ENCODE data around the gene KRTAP12-4. TPM values are rescaled to one million over a fixed set of nuclear protein-coding genes. Genes with fewer than 3 reads are reported as not detected.
"Not testable (repeated sequence)": the region's sequence is repeated elsewhere in the genome, so short reads cannot be mapped to it uniquely, and the experiment has no call there.

Gene KRTAP12-4
- polyA plus RNA-seq, 3 donors: not detected

DNA sequence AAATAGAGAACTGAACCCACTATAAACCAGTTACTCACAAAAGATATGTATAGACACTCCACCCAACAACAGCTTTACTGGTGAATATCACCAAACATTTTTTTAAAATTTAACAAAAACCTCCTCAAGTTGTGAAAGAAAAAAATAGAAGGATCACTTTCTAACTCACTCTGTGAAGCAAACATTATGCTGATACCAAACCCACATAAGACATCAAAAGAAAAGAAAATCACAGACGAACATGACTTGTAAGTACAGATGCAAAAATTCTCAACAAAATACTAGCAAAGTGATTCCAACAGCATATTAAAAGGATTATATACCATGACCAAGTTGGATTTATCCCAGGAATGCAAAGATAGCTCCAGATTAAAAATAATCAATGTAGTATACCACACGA lies 37.2 kb upstream of the KRTAP12-4 start:
- no peak for DNase-seq (ENCODE audit: extremely low read depth in 1 of 11, low read depth in 9 of 11, low spot score in 4 of 11)

DNA sequence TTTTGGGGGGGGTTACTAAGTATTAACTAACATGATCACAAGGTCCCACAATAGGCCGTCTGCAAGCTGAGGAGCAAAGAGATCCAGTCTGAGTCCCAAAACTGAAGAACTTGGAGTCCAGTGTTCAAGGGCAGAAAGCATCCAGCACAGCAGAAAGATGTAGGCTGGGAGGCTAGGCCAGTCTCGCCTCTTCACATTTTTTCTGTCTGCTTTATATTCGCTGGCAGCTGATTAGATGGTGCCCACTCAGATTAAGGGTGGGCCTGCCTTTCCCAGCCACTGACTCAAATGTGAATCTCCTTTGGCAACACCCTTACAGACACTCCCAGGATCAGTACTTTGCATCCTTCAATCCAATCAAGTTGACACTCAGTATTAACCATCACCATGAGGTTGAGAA lies 35.3 kb upstream of the KRTAP12-4 start:
- DNase-seq (ENCODE audit: extremely low read depth in 1 of 11, low read depth in 9 of 11, low spot score in 4 of 11): not testable (repeated sequence)

DNA sequence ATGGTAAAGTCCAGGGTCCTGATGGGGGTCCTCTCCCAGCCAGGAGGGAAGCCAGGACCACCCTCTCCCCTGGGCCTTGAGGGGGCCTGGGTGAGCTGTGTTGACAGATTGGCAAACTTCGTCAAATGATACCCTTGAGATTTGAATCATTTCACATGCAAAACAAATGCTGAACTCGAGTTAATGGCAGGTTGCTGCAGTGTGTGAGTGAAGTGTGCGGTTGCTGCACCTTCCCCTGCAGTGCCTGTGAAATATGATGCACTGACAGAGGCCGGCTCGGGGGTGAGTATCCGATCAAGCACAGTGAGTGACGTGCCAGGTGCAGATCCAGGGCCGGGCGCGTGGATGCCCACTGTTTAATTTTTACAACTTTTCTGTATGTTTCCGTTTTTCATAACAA lies 33.2 kb upstream of the KRTAP12-4 start:
- DNase-seq (ENCODE audit: extremely low read depth in 1 of 11, low read depth in 9 of 11, low spot score in 4 of 11): no peak

DNA sequence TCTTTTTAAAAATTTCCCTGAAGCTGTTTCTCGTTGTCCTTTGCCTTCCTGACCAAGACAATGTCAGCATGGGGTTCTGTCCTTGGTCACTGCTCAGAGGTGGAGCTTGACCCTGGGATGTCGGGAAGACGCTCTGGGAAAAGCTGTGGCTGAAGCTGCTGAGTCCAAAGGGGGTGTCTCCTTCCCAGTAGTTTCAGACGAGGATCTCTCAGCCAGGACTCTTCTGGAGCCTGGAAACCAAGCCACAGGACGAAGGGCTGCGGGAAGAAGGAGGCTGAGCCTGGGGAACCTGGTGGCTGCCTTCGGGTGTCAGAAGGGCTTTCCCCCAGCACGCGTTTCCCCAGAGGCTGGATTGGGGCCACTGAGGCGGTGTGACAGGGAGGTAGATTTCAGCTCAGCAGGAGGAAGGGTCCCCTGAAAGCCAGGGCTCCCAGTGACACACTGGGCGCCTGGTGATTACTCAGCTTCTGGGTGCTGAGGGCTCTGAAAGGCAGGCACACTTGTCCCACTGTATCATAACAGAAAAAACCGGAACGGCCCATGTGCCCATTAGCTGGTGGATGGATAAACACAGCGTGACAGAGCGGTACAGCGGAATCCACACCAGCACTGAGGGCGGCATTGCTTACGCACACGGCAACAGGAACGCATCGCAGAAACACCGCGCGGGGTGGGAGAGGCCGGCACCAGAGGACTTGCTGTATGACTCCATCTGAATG lies 32.5 kb upstream of the KRTAP12-4 start:
- no peak for DNase-seq (ENCODE audit: extremely low read depth in 1 of 11, low read depth in 9 of 11, low spot score in 4 of 11)

DNA sequence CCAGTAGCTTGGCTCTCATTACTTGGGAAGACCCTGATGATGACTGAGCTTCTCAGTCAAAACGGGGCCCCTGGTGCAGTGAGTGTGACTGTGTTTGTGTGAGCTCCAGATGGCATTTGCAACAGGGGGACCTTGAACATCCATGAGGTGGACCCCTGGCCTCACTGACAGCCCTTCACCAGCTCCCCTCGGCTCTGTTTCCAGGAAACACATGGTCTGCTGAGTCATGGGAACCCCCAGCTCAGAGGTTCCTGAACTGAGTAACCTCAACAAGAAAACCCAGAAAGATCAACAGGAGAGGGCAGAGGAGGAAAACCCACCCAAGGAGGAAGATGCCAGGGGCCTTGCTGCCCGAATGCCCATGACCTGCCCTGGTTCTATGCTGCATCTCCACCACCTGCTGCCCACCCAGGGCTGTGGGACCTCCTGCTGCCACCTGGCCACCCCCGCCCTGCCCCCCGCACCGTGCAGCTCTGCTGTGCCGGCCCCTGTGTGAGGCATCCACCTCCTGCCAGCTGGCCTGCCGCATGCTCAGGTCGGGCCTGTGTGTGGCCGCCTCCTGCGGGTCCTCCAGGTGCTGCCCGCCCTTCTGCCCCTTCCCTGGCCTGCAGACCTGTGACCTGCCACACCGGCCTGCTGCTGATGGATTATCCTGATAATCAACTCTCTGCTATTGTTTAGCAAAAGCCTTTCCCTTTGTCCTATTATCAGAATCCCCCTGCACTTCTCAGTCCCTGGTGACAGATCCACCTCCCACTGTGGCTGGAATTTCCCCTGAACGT lies 31.7 kb upstream of the KRTAP12-4 start:
- DNase-seq (ENCODE audit: extremely low read depth in 1 of 11, low read depth in 9 of 11, low spot score in 4 of 11): no peak

DNA sequence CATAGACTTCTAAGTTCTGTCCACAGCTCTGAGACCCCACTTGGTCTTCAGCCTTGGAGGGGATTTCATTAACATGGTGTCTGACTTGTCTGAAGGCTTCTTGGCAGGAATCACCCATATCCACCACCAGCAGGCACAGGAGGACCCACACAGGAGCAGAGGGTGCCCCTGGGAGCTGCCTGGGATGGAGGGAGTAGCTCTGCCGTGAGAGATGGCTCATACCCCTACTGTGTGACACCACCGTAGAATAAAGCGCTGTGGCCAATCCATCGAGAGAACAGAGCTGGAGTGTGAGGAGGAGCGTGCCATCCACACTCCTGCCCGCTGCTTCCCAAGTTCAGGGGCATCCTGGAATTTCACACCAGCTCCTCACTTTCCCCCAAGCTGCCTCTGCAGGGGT lies 30.6 kb upstream of the KRTAP12-4 start:
- DNase-seq (ENCODE audit: extremely low read depth in 1 of 11, low read depth in 9 of 11, low spot score in 4 of 11): not testable (repeated sequence)

DNA sequence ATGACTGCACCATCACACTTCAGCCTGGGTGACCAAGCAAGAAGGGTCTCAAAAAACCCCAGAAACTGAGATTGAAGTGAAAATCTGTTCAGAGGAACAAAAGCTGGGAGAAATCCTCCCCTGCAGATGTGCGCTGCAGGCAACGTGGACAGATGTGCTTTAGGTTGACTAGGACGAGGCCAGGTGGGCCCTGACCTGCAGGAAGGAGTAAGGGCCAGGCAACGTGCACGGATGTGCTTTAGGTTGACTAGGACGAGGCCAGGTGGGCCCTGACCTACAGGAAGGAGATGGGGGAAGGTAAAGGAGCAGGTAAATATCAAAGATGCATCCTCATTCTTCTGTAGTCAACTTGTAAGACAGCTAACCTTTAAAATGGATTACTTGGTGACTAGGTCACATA lies 30.0 kb upstream of the KRTAP12-4 start:
- DNase-seq (ENCODE audit: extremely low read depth in 1 of 11, low read depth in 9 of 11, low spot score in 4 of 11): no peak

DNA sequence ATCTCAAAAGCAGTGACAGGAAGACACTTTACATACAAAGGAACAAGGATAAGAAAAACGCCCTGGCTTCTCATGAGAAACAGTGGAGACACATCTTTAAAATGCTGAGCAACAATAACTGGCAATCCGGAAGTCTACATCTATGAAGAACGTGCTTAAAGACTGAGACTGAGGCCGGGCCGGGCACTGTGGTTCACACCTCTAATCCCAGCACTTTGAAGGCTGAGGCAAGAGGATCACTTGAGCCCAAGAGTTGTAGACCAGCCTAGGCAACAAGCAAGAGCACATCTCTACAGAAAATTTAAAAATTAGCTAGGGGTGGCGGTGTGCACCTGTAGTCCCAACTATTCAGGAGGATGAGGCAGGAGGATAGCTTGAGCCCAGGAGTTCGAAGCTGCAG lies 29.6 kb upstream of the KRTAP12-4 start:
- DNase-seq (ENCODE audit: extremely low read depth in 1 of 11, low read depth in 9 of 11, low spot score in 4 of 11): no peak

DNA sequence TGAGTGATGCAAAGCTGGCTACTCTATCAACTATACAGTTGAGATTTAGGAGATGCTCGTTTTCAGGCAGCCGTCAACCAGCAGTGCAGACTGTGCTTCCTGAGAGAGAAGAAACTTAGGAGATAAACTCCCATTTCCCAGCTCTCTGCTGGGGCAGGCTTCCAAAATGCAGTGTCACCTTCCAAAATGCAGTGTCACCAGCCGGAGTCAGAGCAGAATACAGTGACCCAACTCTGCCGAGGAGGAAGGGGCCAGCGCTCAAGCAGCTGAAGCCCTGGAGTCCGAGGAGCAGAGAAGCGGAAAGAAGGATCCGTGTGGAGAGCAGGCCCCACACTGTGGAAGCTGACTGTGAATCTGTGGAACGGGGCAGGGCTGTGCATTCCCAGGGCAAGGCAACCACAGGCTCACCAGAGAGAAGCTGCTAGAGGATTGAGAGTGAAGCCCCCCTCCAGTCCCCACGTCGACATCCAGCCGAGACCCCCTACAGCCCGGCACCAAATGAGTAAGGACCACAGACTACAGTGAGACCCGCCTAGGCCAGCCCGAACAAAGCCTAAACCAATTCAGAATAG lies 28.2 kb upstream of the KRTAP12-4 start:
- DNase-seq (ENCODE audit: extremely low read depth in 1 of 11, low read depth in 9 of 11, low spot score in 4 of 11): no peak

DNA sequence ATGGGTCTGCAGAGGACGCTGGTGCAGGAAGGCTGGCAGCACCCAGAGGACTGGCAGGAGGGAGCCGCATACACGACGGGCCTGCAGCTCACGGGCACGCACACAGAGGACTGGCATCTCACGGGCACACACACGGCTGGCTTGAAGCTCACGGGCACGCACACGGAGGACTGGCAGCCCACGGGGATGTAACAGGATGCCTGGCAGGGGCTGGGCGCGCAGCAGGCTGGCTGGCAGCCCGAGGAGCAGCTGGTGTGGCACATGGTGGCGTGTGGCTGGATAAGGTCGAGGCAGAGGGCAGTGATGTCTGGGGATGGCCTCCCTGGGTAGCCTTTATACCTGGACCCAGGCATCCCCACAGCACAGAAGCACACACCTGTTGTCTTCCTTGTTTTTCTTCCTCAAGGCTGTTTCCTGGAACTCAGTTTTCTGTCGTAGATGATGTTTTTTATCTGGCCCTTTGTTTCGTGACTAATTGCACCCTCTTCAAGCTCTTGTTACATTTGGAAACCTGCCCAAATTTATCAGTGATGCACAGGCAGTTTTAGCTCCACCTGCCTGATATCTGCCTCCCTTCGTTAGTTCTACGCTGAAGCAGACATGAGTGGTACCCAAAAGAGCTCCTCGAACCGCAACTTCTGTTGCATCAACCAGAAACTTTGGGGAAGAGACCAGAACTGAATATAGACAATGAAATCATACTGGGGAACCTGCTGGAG lies 27.6 kb upstream of the KRTAP12-4 start, which contains the start of gene KRTAP12-1:
Gene KRTAP12-1, minus strand, starts transcription at position 303 of the 719 bp plus-strand sequence. Its CDS starts 40 bp downstream, at position 263.
- no peak for DNase-seq (ENCODE audit: extremely low read depth in 1 of 11, low read depth in 9 of 11, low spot score in 4 of 11)

DNA sequence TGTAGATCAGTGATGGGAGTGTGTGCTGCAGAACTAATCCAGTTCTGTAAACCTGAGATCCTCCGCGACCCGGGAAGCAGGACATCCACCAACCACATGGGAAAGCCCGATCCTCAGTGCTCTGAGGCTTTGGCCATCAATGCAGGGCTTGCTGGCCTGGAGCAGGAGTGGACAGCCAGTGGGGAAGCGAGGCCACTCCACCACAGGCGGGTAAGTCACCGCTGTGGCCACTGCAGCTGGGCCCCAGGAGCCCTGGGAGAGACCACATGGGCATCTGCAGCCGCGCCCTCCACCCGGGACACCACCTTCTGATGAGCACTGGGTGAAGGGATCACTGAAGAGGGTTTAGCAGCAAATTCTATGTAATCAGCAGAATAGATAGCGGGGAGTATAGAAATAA lies 26.7 kb upstream of the KRTAP12-4 start:
- DNase-seq (ENCODE audit: extremely low read depth in 1 of 11, low read depth in 9 of 11, low spot score in 4 of 11): no peak

DNA sequence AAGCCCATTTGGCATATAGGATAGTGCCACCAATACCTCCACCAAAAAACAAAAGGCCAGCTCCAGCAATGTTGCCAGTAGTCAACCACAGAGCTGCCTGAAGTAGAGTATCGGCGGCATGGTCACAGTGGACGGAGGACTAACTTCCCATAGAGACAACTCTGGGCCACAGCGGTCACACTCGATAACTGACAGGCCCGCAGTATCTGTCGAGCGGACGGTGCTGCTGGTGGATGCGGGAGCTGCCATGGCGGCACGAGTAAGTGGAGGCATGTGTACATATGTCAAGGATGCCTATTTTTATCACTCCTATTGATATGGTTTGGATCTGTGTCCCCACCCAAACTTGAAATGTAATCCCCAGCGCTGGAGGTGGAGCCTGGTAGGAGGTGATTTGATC lies 23.4 kb upstream of the KRTAP12-4 start:
- no peak for DNase-seq (ENCODE audit: extremely low read depth in 1 of 11, low read depth in 9 of 11, low spot score in 4 of 11)

DNA sequence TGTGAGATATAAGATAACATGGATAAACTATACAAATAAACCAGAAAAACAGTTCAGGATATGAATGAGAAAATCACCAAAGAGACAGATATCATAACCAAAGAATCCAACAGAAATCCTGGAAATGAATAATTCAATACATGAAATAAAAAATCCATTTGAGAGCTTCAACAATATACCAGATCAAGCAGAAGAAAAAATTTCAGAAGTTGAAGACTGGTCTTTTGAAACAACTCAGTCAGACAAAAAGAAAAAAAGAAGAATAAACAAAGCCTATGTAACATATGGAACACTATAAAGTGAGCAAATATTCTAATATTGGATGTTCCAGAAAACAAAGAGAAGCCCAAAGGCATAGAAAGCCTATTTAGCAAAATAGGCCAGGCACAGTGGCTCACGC lies 17.5 kb upstream of the KRTAP12-4 start:
- DNase-seq (ENCODE audit: extremely low read depth in 1 of 11, low read depth in 9 of 11, low spot score in 4 of 11): no peak

DNA sequence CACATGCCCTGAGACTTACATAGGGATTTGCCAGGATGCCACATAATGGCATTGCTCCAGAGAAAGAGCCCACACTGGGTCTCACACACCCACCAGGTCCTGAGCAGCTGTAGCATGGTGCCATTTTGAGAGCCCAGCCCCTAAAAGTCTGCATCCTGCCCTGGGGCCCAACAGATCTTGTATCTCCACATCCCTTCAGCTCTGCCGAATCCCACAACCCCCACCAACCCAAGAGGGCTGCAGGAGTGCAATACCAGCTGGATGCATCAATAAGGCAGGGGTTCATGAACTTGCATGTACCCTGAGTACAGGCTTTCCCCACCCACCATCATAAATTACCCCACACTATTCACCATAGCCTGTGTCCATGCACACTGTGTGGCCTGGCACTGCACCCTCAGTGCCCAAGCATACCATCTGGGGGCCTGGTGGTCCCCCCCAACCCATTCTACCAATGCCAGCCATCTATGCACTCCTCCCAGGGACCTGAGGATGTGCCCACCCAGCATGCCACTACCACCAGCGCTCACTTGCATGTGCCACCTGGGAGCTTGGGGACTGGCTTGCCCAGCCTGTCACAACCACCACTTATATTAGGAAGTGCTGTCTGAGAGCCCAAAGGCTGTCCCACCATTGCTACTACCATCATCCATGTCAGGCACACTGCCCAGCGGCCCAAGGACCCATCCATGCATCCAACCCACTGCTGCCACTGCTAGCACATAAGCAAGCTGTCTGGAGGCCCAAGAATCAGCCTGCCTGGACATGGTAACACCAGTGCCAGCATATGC lies 16.4 kb upstream of the KRTAP12-4 start:
- DNase-seq (ENCODE audit: extremely low read depth in 1 of 11, low read depth in 9 of 11, low spot score in 4 of 11): no peak

DNA sequence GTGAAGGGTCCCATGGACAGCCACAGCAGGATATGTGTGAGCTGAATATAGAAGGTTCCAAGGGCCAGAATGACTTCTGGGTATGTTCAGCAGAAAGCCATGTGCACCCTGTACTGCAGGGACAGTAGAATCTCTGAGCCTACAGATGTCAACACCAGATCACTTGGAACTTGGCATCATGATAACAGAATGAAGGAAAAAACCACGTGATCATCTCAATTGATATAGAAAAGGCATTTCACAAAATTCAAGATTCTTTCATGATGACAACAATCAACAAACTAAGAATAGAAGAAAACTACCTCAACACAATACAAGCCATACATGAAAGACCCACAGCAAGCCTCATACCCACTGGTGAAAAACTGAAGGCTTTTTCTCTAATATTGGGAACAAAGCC lies 13.2 kb upstream of the KRTAP12-4 start:
- DNase-seq (ENCODE audit: extremely low read depth in 1 of 11, low read depth in 9 of 11, low spot score in 4 of 11): no peak

DNA sequence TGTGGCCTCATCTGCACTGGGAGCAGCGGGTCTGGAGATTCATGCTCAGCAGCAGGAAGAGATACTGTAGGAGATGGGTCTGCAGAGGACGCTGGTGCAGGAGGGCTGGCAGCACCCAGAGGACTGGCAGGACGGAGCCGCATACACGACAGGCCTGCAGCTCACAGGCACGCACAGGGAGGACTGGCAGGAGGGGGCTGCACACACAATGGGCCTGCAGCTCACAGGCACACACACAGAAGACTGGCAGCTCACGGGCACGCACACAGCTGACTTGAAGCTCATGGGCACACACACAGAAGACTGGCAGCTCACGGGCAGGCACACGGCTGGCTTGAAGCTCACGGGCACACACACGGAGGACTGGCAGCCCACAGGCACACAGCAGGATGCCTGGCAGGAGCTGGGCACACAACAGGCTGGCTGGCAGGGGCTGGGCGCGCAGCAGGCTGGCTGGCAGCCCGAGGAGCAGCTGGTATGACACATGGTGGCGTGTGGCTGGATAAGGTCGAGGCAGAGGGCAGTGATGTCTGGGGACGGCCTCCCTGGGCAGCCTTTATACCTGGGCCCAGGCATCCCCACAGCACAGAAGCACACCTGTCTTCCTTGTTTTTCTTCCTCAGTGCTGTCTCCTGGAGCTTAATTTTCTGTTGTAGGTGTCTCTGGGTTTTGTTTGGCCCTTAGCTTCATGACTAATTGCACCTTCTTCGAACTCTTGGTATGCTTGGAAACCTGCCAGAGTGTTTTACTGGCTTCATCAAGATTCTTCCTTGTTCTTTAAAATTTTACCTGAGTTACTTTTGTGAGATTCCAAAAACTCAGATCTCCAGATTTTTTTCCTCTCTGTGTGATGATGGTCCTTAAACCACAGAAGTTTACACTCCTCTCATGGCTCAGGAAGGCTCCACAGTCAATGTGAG lies 12.2 kb upstream of the KRTAP12-4 start, which contains the start of gene KRTAP12-2:
Gene KRTAP12-2, minus strand, starts transcription at position 527 of the 920 bp plus-strand sequence. Its CDS starts 41 bp downstream, at position 486.
- DNase-seq (ENCODE audit: extremely low read depth in 1 of 11, low read depth in 9 of 11, low spot score in 4 of 11): no peak

DNA sequence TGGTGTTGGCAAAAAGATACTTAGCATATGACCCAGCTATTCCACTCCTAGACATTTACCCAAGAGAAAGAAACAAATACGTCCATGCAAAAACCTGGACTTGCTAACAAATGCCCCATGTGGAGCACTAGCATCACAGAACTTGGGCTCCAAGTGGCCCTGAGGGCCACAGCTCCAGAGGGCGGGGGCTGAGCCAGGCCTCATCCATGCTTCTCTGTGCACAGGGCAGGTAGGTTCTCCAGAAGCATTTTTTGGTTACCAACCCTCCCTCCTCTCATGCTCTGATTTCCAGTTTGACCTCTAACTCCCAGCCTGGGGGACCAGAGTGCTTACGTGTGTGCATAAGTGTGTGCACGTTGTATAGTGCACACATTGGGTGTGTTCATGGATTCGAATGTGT lies 10.2 kb upstream of the KRTAP12-4 start:
- DNase-seq (ENCODE audit: extremely low read depth in 1 of 11, low read depth in 9 of 11, low spot score in 4 of 11): no peak

DNA sequence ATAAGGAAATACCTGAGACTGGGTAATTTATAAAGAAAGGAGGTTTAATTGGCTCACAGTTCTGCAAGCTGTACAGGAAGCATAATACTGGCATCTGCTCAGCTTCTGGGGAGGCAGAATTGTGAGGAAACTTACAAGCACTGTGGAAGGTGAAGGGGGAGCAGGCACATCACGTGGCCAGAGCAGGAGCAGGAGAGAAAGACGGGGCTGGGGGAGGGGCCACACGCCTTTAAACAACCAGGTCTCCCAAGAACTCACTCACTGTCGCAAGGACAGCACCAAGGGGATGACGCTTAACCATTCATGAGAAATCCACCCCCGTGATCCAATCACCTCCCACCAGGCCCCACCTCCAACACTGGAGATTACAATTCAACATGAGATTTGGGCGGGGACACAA lies 7.1 kb upstream of the KRTAP12-4 start:
- not testable (repeated sequence) for DNase-seq (ENCODE audit: extremely low read depth in 1 of 11, low read depth in 9 of 11, low spot score in 4 of 11)
